HG03432 (cell line): Measurements from ENCODE around the gene NCK1.
"Not testable (repeated sequence)": the region's sequence is repeated elsewhere in the genome, so short reads cannot be mapped to it uniquely, and the experiment has no call there.

ENCODE experiments used
- ATAC-seq: cut with Tn5 transposase; IDR thresholded peaks from one replicate; pipeline ENCODE4 v1.9.1; 2021; ENCODE audit warnings: mild to moderate bottlenecking, moderate library complexity; ENCODE audit not compliant: unreplicated experiment

Gene NCK1

GRCh38 chr3:136946978-136947377 lies 85.0 kb downstream of the NCK1 start:
- no peak for ATAC-seq

GRCh38 chr3:136947477-136947876 lies 85.5 kb downstream of the NCK1 start:
- no peak for ATAC-seq

- no peak for ATAC-seq
Observed at GRCh38 chr3:136949146-136949545, 87.1 kb downstream of the NCK1 start.

GRCh38 chr3:136949708-136950107 lies 87.7 kb downstream of the NCK1 start:
- ATAC-seq, result no peak

- no peak for ATAC-seq
Observed at GRCh38 chr3:136950623-136951022, 88.6 kb downstream of the NCK1 start.

GRCh38 chr3:136952292-136952691 lies 90.3 kb downstream of the NCK1 start:
- no peak for ATAC-seq

- no peak for ATAC-seq
Observed at GRCh38 chr3:136954251-136954650, 92.2 kb downstream of the NCK1 start.

- no peak for ATAC-seq
Observed at GRCh38 chr3:136954980-136955780, 93.2 kb downstream of the NCK1 start.

- no peak for ATAC-seq
Observed at GRCh38 chr3:136955813-136956212, 93.8 kb downstream of the NCK1 start.

GRCh38 chr3:136956971-136957370 lies 95.0 kb downstream of the NCK1 start:
- no peak for ATAC-seq

GRCh38 chr3:136957751-136958288 lies 95.8 kb downstream of the NCK1 start, which contains the start of gene IL20RB:
TSS of gene IL20RB (plus strand) at chr3:136957983. CDS start at chr3:136958114, 131 bp downstream.
- ATAC-seq, result no peak

- no peak for ATAC-seq
Observed at GRCh38 chr3:136958939-136959338, 96.9 kb downstream of the NCK1 start.

GRCh38 chr3:136959599-136959998 lies 97.6 kb downstream of the NCK1 start:
- ATAC-seq, result no peak

GRCh38 chr3:136960838-136961836 lies 99.1 kb downstream of the NCK1 start:
- ATAC-seq, result no peak

- no peak for ATAC-seq
Observed at GRCh38 chr3:136962927-136963326, 100.9 kb downstream of the NCK1 start.

- ATAC-seq, result not testable (repeated sequence)
Observed at GRCh38 chr3:136969539-136969938, 107.5 kb downstream of the NCK1 start.

- ATAC-seq, result no peak
Observed at GRCh38 chr3:136973352-136973751, 111.3 kb downstream of the NCK1 start.

- no peak for ATAC-seq
Observed at GRCh38 chr3:136974670-136975069, 112.7 kb downstream of the NCK1 start.

- no peak for ATAC-seq
Observed at GRCh38 chr3:136979204-136979603, 117.2 kb downstream of the NCK1 start.

GRCh38 chr3:136979684-136980083 lies 117.7 kb downstream of the NCK1 start:
- no peak for ATAC-seq

GRCh38 chr3:136982033-136982432 lies 120.0 kb downstream of the NCK1 start:
- ATAC-seq, result no peak
